ENCODE results near the gene IL4R. TPM values are rescaled to one million over a fixed set of nuclear protein-coding genes. Genes with fewer than 3 reads are reported as not detected.
A peak's percentile ranks its signal among the peaks of the same experiment; 100 is the strongest.

IL4R gene
- total and polyA plus RNA-seq, 2 of the 8 experiments (the other 6 are each of a cell fraction or from before 2014, with no cell fraction given) = 29.1 to 29.4 TPM

DNA sequence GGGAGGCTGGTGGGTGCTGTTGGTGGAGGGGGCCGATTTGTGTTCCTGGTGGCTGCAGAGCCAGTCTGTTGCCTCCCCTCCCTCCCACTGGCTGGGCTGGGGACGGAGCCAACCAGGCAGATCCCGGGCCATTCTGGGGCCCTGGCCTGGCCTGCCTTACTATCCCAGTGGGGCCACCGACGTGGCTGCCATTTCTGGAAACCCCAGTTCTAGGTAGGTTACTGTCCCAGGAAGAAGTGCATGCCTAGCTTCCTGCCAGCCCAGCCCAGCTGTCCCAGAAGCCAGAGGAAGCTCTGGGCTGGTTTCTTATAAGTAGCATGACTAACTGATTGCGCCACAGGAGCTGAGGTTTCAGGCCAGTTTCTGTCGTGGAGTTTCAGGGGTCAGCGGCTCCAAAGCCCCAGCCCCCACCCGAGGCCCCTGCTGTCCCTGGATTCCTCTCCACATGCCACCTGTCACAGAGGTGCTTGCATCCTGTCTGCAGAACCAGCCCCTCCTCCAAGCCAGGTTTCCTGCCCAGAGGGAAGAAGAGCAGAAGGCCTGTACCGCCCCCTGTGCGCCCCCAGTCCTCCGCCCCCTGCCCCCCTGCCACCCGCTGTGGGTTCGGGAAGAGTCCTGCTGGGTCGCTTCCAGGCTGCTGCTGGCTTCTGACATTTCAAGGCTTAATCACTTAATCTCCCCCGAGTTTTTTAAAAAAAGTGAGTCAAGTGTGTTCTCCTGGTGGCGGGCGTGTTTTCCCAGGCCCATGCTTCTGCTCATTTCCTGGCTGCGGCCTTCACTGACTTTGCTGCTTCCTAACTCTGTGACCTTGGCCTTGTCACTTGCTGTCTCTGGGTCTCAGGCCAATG lies 13.2 kb downstream of the IL4R start (continued):
- TF ChIP-seq HDAC2 (IDR thresholded peaks at IDR 0.05; ENCODE audit: borderline replicate concordance in 1 of 2, low read depth in 2 of 2, low read length in 2 of 2) = peak in 1 of 2 experiments; percentile 20; a peak in 1 of 4 replicates
- no peak for TF ChIP-seq SAP30 (IDR thresholded peaks at IDR 0.05; ENCODE audit: insufficient read depth, insufficient replicate concordance, low read length)
- TF ChIP-seq, protein P1, sequence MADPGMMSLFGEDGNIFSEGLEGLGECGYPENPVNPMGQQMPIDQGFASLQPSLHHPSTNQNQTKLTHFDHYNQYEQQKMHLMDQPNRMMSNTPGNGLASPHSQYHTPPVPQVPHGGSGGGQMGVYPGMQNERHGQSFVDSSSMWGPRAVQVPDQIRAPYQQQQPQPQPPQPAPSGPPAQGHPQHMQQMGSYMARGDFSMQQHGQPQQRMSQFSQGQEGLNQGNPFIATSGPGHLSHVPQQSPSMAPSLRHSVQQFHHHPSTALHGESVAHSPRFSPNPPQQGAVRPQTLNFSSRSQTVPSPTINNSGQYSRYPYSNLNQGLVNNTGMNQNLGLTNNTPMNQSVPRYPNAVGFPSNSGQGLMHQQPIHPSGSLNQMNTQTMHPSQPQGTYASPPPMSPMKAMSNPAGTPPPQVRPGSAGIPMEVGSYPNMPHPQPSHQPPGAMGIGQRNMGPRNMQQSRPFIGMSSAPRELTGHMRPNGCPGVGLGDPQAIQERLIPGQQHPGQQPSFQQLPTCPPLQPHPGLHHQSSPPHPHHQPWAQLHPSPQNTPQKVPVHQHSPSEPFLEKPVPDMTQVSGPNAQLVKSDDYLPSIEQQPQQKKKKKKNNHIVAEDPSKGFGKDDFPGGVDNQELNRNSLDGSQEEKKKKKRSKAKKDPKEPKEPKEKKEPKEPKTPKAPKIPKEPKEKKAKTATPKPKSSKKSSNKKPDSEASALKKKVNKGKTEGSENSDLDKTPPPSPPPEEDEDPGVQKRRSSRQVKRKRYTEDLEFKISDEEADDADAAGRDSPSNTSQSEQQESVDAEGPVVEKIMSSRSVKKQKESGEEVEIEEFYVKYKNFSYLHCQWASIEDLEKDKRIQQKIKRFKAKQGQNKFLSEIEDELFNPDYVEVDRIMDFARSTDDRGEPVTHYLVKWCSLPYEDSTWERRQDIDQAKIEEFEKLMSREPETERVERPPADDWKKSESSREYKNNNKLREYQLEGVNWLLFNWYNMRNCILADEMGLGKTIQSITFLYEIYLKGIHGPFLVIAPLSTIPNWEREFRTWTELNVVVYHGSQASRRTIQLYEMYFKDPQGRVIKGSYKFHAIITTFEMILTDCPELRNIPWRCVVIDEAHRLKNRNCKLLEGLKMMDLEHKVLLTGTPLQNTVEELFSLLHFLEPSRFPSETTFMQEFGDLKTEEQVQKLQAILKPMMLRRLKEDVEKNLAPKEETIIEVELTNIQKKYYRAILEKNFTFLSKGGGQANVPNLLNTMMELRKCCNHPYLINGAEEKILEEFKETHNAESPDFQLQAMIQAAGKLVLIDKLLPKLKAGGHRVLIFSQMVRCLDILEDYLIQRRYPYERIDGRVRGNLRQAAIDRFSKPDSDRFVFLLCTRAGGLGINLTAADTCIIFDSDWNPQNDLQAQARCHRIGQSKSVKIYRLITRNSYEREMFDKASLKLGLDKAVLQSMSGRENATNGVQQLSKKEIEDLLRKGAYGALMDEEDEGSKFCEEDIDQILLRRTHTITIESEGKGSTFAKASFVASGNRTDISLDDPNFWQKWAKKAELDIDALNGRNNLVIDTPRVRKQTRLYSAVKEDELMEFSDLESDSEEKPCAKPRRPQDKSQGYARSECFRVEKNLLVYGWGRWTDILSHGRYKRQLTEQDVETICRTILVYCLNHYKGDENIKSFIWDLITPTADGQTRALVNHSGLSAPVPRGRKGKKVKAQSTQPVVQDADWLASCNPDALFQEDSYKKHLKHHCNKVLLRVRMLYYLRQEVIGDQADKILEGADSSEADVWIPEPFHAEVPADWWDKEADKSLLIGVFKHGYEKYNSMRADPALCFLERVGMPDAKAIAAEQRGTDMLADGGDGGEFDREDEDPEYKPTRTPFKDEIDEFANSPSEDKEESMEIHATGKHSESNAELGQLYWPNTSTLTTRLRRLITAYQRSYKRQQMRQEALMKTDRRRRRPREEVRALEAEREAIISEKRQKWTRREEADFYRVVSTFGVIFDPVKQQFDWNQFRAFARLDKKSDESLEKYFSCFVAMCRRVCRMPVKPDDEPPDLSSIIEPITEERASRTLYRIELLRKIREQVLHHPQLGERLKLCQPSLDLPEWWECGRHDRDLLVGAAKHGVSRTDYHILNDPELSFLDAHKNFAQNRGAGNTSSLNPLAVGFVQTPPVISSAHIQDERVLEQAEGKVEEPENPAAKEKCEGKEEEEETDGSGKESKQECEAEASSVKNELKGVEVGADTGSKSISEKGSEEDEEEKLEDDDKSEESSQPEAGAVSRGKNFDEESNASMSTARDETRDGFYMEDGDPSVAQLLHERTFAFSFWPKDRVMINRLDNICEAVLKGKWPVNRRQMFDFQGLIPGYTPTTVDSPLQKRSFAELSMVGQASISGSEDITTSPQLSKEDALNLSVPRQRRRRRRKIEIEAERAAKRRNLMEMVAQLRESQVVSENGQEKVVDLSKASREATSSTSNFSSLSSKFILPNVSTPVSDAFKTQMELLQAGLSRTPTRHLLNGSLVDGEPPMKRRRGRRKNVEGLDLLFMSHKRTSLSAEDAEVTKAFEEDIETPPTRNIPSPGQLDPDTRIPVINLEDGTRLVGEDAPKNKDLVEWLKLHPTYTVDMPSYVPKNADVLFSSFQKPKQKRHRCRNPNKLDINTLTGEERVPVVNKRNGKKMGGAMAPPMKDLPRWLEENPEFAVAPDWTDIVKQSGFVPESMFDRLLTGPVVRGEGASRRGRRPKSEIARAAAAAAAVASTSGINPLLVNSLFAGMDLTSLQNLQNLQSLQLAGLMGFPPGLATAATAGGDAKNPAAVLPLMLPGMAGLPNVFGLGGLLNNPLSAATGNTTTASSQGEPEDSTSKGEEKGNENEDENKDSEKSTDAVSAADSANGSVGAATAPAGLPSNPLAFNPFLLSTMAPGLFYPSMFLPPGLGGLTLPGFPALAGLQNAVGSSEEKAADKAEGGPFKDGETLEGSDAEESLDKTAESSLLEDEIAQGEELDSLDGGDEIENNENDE (IDR thresholded peaks at IDR 0.05; ENCODE audit: insufficient replicate concordance, low read length) = no peak
- TF ChIP-seq EGR1 (IDR thresholded peaks at IDR 0.05; ENCODE audit: borderline replicate concordance, low read depth, low read length) = no peak
- TF ChIP-seq RAD21 (IDR thresholded peaks at IDR 0.05 in 1 of 2, conservative IDR thresholded peaks at IDR 0.05 in 1 of 2; ENCODE audit: low read depth in 2 of 2, low read length in 2 of 2) = 0 out of 4 replicates have a peak, but pooled peaks of 1 of the 2 experiments have one; percentile 13
- TF ChIP-seq BACH1 (IDR thresholded peaks at IDR 0.05; ENCODE audit: low read length) = no peak
- TF ChIP-seq, protein P2, sequence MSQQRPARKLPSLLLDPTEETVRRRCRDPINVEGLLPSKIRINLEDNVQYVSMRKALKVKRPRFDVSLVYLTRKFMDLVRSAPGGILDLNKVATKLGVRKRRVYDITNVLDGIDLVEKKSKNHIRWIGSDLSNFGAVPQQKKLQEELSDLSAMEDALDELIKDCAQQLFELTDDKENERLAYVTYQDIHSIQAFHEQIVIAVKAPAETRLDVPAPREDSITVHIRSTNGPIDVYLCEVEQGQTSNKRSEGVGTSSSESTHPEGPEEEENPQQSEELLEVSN (IDR thresholded peaks at IDR 0.05) = no peak

Measured in H1 (cell line).